Amygdala (tissue), 56 donors: ENCODE results near the gene RAB17.

Experiments
- DNase-seq, 56 donors: peaks; one replicate each; lab custom pipeline; 2025; lab: John Stamatoyannopoulos, UW

The RAB17 gene

GRCh38 chr2:237525559-237526157, 64.9 kb downstream of the RAB17 start:
- no peak for DNase-seq

- DNase-seq, result no peak
Measured at GRCh38 chr2:237524631-237525030, 65.9 kb downstream of the RAB17 start.
